SJSA1 (cell line): Measurements from ENCODE around the gene EML6. TPM values are rescaled to one million over a fixed set of nuclear protein-coding genes. Genes with fewer than 3 reads are reported as not detected.

Experiments
- DNase-seq, 2 experiments: peaks; one replicate each; pipeline ENCODE4 v3.0.0-alpha.2; 2015 to 2020; ENCODE audit warnings: low spot score in 2 of 2, low read depth in 1 of 2
- H3K27ac ChIP-seq: fragments of 250-450 bp; sonication (Bioruptor Pico); 2 replicates; pipeline ENCODE4 v1.5.1; 2020; ENCODE audit warnings: mild to moderate bottlenecking, moderate library complexity
- H3K27me3 ChIP-seq: fragments of 250-450 bp; sonication (Bioruptor Pico); replicated peaks from 2 replicates; pipeline ENCODE4 v1.5.1; 2020; ENCODE audit warnings: mild to moderate bottlenecking, moderate library complexity
- H3K36me3 ChIP-seq: fragments of 250-450 bp; sonication (Bioruptor Pico); 2 replicates; pipeline ENCODE4 v1.5.1; 2020; ENCODE audit warnings: mild to moderate bottlenecking
- H3K4me1 ChIP-seq: fragments of 250-450 bp; sonication (Bioruptor Pico); replicated peaks from 2 replicates; pipeline ENCODE4 v1.6.1; 2021; ENCODE audit warnings: mild to moderate bottlenecking
- H3K4me3 ChIP-seq: fragments of 250-450 bp; sonication (Bioruptor Pico); 2 replicates; pipeline ENCODE4 v1.5.1; 2020; ENCODE audit warnings: mild to moderate bottlenecking
- H3K9me3 ChIP-seq: fragments of 250-450 bp; sonication (Bioruptor Pico); replicated peaks from 2 replicates; pipeline ENCODE4 v1.5.1; 2020; ENCODE audit warnings: mild to moderate bottlenecking
- total RNA-seq: library from RNA; depleted of rRNA; stranded (reverse); fragments of >200 nt; shearing (Covaris generic); gene quantifications from 2 replicates; pipeline ENCODE4 v1.2.3, GENCODE V29; 2014

The EML6 gene
- total RNA-seq, 1 experiment from 2014 or later, result 1.3 TPM

- H3K36me3 ChIP-seq, result 0 out of 2 replicates have a peak, but pooled peaks cover 5% of the 10 kb centered on the region
- H3K4me1 ChIP-seq, result no peaks in the 10 kb centered on the region
- H3K4me3 ChIP-seq, result no peak overlapping the region
- no peaks in the 10 kb centered on the region for H3K27me3 ChIP-seq
- no peaks in the 10 kb centered on the region for H3K9me3 ChIP-seq
- DNase-seq, result no peak
- H3K27ac ChIP-seq, result no peak overlapping the region
Observed at GRCh38 chr2:54962511-54962910, 239.0 kb downstream of the EML6 start.

DNA sequence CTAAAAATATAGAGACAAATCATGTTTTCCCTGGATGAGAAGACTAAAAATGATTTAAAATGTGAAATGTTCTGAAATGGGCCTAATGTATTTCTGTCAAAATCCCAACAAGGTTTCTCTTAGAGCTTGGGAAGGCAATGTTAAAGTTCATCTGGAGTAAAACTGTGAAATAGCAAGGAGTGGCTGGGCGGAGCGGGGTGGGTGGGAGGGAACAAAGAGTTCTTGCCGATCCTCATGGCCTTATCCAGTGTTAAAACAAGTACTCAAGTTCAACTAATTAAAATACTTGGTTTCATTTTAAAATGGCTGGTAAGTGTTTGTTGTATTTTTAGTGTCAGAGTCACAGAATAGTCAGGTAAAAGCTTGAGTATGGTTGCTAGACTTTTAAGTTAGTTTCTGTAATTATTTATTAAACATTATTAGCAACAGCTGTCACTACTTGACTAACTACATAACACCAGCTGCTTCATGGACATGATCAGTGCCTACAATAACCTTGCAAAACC is 239.5 kb downstream of the EML6 start:
- DNase-seq, result no peak
- Histone ChIP-seq H3K4me1 (no peaks in the 10 kb centered on the region), H3K27me3 (no peaks in the 10 kb centered on the region), H3K4me3 (no peak overlapping the region), H3K27ac (no peak overlapping the region), H3K36me3 (peaks cover 5% of the 10 kb centered on the region), H3K9me3 (no peaks in the 10 kb centered on the region)

DNA sequence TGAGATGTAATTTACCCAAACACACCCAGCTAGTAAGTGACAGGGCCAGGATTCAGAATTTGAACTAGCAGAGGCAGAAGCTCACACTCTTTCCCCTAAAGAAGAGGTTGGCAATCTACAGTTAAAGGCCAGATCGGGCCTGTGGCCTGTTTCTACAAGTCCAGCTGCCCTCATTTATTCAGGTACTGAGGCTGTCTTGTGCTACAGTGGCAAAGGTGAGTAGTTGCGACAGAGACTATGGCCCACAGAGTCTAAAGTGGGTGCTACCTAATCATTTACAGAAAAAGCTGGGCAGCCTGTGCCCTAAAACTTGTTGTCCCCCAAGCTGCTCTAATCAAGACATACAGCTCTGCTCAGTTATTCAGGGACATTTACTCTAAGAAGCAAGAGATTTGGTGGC is 240.0 kb downstream of the EML6 start:
- Histone ChIP-seq H3K9me3 (no peaks in the 10 kb centered on the region), H3K27me3 (no peaks in the 10 kb centered on the region), H3K36me3 (peaks cover 10% of the 10 kb centered on the region), H3K27ac (no peak overlapping the region), H3K4me1 (no peaks in the 10 kb centered on the region), H3K4me3 (no peak overlapping the region)
- no peak for DNase-seq

DNA sequence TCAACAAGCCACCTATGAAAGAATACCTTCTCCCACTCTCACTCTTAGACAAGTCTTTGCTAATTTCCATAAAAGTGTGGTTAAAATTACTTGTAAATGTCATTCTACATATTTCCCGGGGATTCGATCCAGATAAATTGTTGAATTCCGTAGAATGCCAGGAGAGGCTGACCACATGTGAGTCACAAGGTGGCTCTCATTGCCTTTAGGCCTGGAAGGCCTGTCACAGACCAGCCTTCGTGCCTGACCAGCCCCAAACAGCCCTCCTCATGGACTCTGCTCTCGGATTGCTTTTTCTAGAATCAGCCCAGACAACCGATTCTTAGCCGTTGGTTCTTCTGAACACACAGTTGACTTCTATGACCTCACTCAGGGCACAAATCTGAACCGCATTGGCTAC is 240.8 kb downstream of the EML6 start:
- no peak overlapping the region for H3K4me3 ChIP-seq
- no peaks in the 10 kb centered on the region for H3K9me3 ChIP-seq
- DNase-seq, result no peak
- peaks cover 18% of the 10 kb centered on the region for H3K36me3 ChIP-seq
- H3K27me3 ChIP-seq, result no peaks in the 10 kb centered on the region
- H3K4me1 ChIP-seq, result no peaks in the 10 kb centered on the region
- H3K27ac ChIP-seq, result no peak overlapping the region

DNA sequence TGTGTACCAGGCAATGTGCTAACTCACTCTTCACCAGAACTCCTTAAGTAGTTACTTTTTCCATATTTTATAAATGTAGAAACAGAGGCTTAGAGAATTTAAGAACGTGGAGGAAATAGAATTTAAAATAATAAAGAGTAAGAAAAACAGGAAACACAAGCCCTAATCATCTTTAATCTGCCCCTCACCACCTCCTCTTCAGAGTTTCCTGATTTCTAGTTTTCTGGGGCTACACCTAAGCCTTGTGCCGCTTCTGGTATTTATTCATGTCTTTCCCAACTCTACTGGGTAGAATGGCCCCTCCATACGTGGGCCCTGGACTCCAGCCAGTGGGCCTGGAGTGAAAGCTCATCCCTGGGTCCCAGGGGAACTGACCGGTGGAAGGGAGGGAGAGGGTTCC is 241.4 kb downstream of the EML6 start:
- Histone ChIP-seq H3K27ac (no peak overlapping the region), H3K27me3 (no peaks in the 10 kb centered on the region), H3K4me1 (no peaks in the 10 kb centered on the region), H3K9me3 (no peaks in the 10 kb centered on the region), H3K36me3 (peaks cover 24% of the 10 kb centered on the region), H3K4me3 (no peak overlapping the region)
- no peak for DNase-seq

- DNase-seq, result no peak
- no peaks in the 10 kb centered on the region for H3K4me1 ChIP-seq
- H3K27ac ChIP-seq, result no peak overlapping the region
- no peaks in the 10 kb centered on the region for H3K27me3 ChIP-seq
- no peaks in the 10 kb centered on the region for H3K9me3 ChIP-seq
- H3K4me3 ChIP-seq, result no peak overlapping the region
- peaks cover 30% of the 10 kb centered on the region for H3K36me3 ChIP-seq
Observed at GRCh38 chr2:54965425-54965824, 242.0 kb downstream of the EML6 start.

GRCh38 chr2:54966165-54966832 is 242.8 kb downstream of the EML6 start:
- H3K9me3 ChIP-seq, result no peaks in the 10 kb centered on the region
- H3K27me3 ChIP-seq, result no peaks in the 10 kb centered on the region
- H3K4me3 ChIP-seq, result no peak overlapping the region
- H3K4me1 ChIP-seq, result no peaks in the 10 kb centered on the region
- DNase-seq, result no peak
- H3K27ac ChIP-seq, result no peak overlapping the region
- H3K36me3 ChIP-seq, result peaks cover 39% of the 10 kb centered on the region

DNA sequence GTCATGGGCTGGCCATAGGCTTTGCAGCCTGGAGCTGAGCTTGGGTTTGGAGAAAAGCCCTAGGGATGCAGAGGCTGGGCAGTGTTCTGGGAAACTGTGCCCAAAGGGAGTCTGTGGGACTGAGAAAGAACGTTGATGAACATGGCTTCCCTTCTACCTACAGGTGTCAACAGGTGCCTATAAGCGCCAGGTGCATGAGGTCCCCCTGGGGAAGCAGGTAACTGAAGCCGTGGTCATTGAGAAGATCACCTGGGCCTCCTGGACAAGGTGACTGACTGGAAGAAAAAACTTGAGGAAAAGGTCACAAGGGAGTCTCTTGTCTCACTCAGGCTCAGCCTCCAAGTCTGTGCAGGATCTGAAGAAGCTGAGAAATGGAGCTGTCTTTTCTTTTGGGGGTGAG is 243.4 kb downstream of the EML6 start:
- Histone ChIP-seq H3K9me3 (no peaks in the 10 kb centered on the region), H3K4me3 (no peak overlapping the region), H3K4me1 (no peaks in the 10 kb centered on the region), H3K36me3 (peaks cover 44% of the 10 kb centered on the region), H3K27ac (no peak overlapping the region), H3K27me3 (no peaks in the 10 kb centered on the region)
- no peak for DNase-seq

DNA sequence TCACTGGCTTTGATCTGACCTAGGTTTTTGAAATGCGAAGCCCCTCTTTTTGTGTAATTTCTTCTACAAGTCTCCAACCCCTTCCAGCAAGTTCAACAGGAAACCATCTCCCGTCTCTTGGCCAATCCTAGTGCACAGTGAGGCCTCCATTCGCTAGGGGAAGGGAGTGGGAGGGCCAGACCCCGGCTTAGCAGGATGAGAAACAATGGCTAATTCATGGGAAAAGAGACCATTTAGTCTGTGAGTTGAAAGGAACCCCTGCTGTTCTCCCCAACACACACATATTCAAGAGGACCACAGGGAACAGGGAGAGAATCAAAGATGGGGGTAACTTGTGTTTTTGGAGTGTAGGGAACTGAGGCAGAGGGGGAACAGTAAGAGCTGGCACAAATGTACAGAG is 243.8 kb downstream of the EML6 start:
- H3K4me3 ChIP-seq, result no peak overlapping the region
- H3K9me3 ChIP-seq, result no peaks in the 10 kb centered on the region
- no peaks in the 10 kb centered on the region for H3K4me1 ChIP-seq
- no peak overlapping the region for H3K27ac ChIP-seq
- peaks cover 48% of the 10 kb centered on the region for H3K36me3 ChIP-seq
- DNase-seq, result no peak
- no peaks in the 10 kb centered on the region for H3K27me3 ChIP-seq

DNA sequence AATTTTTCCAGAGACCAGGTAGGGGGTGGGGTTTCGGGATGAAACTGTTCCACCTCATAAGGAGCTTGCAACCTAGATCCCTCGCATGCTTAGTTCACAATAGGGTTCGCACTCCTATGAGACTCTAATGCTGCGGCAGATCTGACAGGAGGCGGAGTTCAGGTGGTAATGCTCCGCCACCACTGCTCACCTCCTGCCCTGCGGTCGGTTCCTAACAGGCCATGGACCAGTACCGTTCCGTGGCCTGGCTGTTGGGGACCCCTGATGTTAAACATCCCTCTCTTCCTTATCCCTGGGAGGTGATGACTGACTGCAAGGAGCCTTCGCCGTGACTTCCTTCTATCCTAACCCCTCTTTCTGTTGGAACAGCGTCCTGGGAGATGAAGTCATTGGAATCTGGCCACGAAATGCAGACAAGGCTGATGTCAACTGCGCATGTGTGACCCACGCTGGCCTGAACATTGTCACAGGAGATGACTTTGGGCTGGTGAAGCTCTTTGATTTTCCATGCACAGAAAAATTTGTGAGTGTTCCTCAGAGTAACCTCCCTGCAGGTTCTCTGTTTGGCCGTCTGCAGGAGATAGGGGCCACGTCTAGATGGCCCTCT is 244.4 kb downstream of the EML6 start:
- H3K4me1 ChIP-seq, result no peaks in the 10 kb centered on the region
- no peaks in the 10 kb centered on the region for H3K27me3 ChIP-seq
- peaks cover 54% of the 10 kb centered on the region for H3K36me3 ChIP-seq
- DNase-seq, result no peak
- H3K9me3 ChIP-seq, result no peaks in the 10 kb centered on the region
- no peak overlapping the region for H3K27ac ChIP-seq
- H3K4me3 ChIP-seq, result no peak overlapping the region

- Histone ChIP-seq H3K36me3 (peaks cover 62% of the 10 kb centered on the region), H3K9me3 (no peaks in the 10 kb centered on the region), H3K4me3 (no peak overlapping the region), H3K27ac (no peak overlapping the region), H3K27me3 (no peaks in the 10 kb centered on the region), H3K4me1 (no peaks in the 10 kb centered on the region)
- DNase-seq, result no peak
Observed at GRCh38 chr2:54968561-54969218, 245.2 kb downstream of the EML6 start.

DNA sequence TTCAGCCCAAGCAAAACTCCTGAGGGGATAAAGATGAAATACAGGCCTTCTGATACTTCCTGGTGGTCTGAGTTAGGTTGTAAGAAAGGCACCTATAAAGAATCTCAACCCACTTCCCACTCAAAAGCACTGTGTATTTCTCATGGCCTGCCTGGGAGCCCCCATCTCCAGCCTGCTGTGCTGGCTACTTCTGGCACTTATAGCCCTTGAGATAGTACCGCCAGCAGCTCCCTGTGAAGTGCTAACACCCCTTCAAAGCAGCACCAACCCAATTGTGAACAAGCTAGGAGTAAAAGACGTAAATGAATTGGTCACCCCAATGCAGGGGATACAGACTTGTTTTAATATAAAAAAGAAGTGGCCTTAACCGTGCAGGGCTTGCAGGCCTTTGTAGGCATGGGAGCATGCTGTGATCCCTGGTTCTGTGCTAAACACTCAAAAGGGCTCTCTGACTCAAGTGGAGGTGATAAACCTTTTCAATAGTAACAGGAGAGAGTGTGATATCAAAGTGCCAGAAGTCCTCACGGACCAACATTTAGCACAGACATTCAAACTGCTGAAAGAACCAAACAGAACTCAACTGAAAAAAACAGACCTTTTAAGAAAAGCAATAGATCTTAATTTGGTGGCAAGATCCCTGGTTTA is 246.0 kb downstream of the EML6 start:
- H3K27me3 ChIP-seq, result no peaks in the 10 kb centered on the region
- H3K9me3 ChIP-seq, result no peaks in the 10 kb centered on the region
- DNase-seq, result no peak
- peaks cover 70% of the 10 kb centered on the region for H3K36me3 ChIP-seq
- H3K4me1 ChIP-seq, result no peaks in the 10 kb centered on the region
- no peak overlapping the region for H3K4me3 ChIP-seq
- no peak overlapping the region for H3K27ac ChIP-seq

DNA sequence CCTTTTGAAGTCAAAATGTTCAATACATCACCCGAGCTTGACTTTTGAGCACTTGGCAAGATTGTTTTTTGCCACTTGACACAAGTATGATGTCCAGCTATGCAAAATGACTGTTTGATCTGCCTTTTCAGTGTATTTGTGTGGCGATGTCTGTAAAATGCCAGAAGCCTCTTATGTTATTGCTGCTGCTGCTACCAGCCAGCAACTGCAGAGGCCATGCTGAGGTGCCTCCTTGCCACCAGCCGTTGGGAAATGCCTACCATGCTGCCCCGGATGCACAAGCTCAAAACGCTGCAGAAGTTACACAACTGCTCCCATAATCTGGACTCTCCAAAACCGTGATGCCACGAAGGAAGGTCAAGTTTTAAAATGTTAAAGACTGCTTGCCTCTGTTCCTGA is 246.5 kb downstream of the EML6 start:
- Histone ChIP-seq H3K4me3 (no peak overlapping the region), H3K4me1 (no peaks in the 10 kb centered on the region), H3K27ac (no peak overlapping the region), H3K9me3 (no peaks in the 10 kb centered on the region), H3K27me3 (no peaks in the 10 kb centered on the region), H3K36me3 (peaks cover 75% of the 10 kb centered on the region)
- DNase-seq, result no peak

DNA sequence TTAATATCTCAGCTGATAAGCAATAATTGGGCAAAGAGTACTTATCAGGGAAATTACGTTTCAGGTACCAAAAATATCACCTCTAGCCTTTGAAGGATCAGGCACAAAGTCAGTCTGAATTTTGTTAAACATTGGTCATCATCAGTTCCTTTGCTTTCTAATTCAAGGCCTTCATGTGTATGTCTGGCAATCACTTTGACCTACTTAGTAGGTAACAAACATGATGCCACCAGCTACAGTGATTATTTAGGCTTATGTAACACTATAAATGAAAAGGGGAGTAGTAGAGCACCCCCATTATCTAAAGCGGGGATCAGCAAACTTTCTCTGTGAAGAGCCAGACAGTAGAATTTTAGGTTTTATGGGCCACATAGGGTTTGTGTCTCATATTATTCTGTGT is 251.7 kb downstream of the EML6 start:
- H3K27me3 ChIP-seq, result no peaks in the 10 kb centered on the region
- H3K9me3 ChIP-seq, result no peaks in the 10 kb centered on the region
- peaks cover 86% of the 10 kb centered on the region for H3K36me3 ChIP-seq
- no peak for DNase-seq
- no peak overlapping the region for H3K27ac ChIP-seq
- H3K4me3 ChIP-seq, result no peak overlapping the region
- no peaks in the 10 kb centered on the region for H3K4me1 ChIP-seq
